AG04450 (cell line): ENCODE measurements around the gene EXOC6B. TPM values are rescaled to one million over a fixed set of nuclear protein-coding genes. Genes with fewer than 3 reads are reported as not detected.

ENCODE experiments used
- CTCF ChIA-PET: fragments of 300-600, 350-600 bp; formaldehyde crosslinking; extraction: SDS; loops from one replicate; lab custom pipeline; 2022; ENCODE audit warnings: antibody characterized with exemption, inconsistent platforms; lab: Charles Lee
- POLR2A ChIA-PET: fragments of 350-600 bp; formaldehyde crosslinking; extraction: SDS; loops from one replicate; lab custom pipeline; 2021; ENCODE audit warnings: antibody characterized with exemption, inconsistent platforms; lab: Yijun Ruan, JAX
- DNase-seq: peaks from one replicate; pipeline ENCODE4 v3.0.0-alpha.2; 2011; ENCODE audit warnings: low read depth, low spot score
- H3K27ac ChIP-seq: one replicate; pipeline ENCODE4 v1.5.1; 2012; ENCODE audit warnings: low read depth, low read length, control low read depth
- H3K27me3 ChIP-seq: one replicate; pipeline ENCODE4 v1.6.0; 2012; ENCODE audit warnings: low read length; ENCODE audit not compliant: control insufficient read depth, insufficient read depth
- H3K4me3 ChIP-seq: 2 replicates; pipeline ENCODE4 v1.5.1; 2011; ENCODE audit warnings: mild to moderate bottlenecking, low read depth, low read length, control low read depth
- H3K9me3 ChIP-seq: 2 replicates; pipeline ENCODE4 v1.5.1; 2012; ENCODE audit warnings: low read length; ENCODE audit not compliant: control insufficient read depth, insufficient read depth
- polyA plus RNA-seq: library from polyadenylated mRNA; depleted of rRNA; stranded (reverse); fragments of >200 nt; gene quantifications from 2 replicates; pipeline ENCODE4 v1.2.3, GENCODE V29; 2011
- TF ChIP-seq, protein P1 (sequence below): IDR thresholded peaks from 2 replicates; pipeline ENCODE4 v1.5.1; 2011; ENCODE audit warnings: low read depth, low read length, control low read depth, inconsistent platforms

Gene EXOC6B
- polyA plus RNA-seq, 1 experiment: 28.7 TPM

GRCh38 chr2:72378753-72379348, 447.0 kb downstream of the EXOC6B start:
- TF ChIP-seq, protein P1, sequence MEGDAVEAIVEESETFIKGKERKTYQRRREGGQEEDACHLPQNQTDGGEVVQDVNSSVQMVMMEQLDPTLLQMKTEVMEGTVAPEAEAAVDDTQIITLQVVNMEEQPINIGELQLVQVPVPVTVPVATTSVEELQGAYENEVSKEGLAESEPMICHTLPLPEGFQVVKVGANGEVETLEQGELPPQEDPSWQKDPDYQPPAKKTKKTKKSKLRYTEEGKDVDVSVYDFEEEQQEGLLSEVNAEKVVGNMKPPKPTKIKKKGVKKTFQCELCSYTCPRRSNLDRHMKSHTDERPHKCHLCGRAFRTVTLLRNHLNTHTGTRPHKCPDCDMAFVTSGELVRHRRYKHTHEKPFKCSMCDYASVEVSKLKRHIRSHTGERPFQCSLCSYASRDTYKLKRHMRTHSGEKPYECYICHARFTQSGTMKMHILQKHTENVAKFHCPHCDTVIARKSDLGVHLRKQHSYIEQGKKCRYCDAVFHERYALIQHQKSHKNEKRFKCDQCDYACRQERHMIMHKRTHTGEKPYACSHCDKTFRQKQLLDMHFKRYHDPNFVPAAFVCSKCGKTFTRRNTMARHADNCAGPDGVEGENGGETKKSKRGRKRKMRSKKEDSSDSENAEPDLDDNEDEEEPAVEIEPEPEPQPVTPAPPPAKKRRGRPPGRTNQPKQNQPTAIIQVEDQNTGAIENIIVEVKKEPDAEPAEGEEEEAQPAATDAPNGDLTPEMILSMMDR: no peak
- no peak overlapping the region for H3K27ac ChIP-seq
- H3K27me3 ChIP-seq: no peaks in the 10 kb centered on the region
- H3K9me3 ChIP-seq: no peaks in the 10 kb centered on the region
- no peak overlapping the region for H3K4me3 ChIP-seq
- POLR2A ChIA-PET: no interaction called here
- CTCF ChIA-PET: no interaction called here
- no peak for DNase-seq

DNA sequence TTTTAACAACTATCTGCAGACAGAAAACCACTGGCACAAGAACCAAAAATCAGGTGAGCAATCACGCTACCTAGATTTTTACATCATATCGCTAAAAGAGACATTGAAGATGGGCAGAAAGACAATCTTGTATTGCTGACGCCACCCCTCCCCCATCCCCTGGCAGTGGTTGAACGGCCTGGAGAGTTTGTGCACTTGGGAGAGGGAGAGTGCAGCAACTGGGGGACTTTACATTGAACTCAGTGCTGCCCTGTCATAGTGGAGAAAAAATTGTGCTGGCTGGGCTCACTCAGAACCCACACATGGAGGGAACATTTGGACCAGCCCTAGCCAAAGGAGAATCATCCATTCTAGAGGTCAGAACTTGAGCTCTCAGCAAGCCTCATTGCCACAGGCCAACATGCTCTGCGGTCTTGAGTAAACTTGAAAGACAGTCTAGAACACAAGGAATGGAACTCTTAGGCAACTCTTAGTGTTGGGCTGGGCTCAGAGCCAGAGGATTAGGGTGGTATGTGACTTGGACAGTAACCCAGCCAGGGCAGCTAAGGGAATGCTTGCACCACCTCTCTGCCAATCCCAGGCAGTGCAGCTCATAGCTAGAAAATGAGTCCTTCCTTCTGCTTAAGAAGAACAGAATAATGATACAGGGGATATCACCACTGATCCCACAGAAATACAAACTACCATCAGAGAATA, 458.2 kb downstream of the EXOC6B start:
- CTCF ChIA-PET: interaction anchor here (1.0 to 1.8 kb wide), 4 partner anchors 16 to 220 kb away, joined by 3 to 6 read pairs (median 4); partner anchors contain the start of gene CYP26B1

DNA sequence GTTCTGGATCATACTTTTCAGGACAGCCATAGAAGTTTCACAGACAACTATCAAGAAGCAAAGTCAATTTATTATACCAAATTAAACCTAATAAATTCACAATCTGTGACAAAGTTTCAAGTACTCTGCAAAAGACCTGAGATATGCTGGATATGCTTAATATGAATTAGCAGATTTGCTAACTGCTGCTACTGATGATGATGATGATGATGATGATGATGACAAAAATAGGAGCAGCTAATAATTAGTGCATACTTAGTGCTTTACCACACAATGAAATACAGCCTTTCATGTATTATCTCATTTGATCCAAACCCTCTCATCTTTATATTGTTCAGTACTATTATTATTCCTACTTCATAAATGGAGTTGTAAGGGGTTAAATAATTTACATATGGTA, 462.4 kb downstream of the EXOC6B start:
- DNase-seq: no peak
- CTCF ChIA-PET: no interaction called here
- TF ChIP-seq, protein P1: no peak
- Histone ChIP-seq H3K27me3 (no peaks in the 10 kb centered on the region), H3K27ac (no peak overlapping the region), H3K4me3 (no peak overlapping the region), H3K9me3 (no peaks in the 10 kb centered on the region; the same call in 1 of the 2 replicates)
- POLR2A ChIA-PET: no interaction called here

More for the DNA sequence above, 458.2 kb downstream of the EXOC6B start:
- Histone ChIP-seq H3K4me3 (no peak overlapping the region), H3K9me3 (no peaks in the 10 kb centered on the region; the same call in 1 of the 2 replicates), H3K27ac (no peak overlapping the region), H3K27me3 (no peaks in the 10 kb centered on the region)
- POLR2A ChIA-PET: no interaction called here
- DNase-seq: peak; percentile 67
- TF ChIP-seq, protein P1: peak; percentile 40; the same call in 1 of the 2 replicates

DNA sequence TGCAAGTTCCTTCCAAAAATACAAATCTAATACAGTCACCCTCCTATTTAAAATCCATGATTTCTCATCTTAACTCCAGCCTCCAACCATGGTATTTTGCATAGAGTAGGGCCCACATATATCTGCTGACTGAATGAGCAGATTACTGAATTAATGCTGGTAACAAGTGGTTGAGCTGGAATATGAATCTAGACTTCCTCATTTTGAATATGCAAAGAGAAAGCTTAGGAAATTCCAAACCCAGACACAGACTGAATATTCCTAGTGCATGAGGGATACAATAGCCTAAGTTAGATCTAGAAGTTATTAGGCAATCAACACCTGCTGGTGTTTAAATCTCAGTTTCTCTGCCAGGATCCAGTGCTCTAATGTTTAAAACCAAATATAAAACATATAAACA, 463.1 kb downstream of the EXOC6B start:
- POLR2A ChIA-PET: no interaction called here
- no peak overlapping the region for H3K27ac ChIP-seq
- CTCF ChIA-PET: no interaction called here
- no peaks in the 10 kb centered on the region; the same call in 1 of the 2 replicates for H3K9me3 ChIP-seq
- no peaks in the 10 kb centered on the region for H3K27me3 ChIP-seq
- TF ChIP-seq, protein P1: no peak
- no peak for DNase-seq
- no peak overlapping the region for H3K4me3 ChIP-seq

GRCh38 chr2:72361521-72361920, 464.3 kb downstream of the EXOC6B start:
- H3K4me3 ChIP-seq: no peak overlapping the region
- H3K9me3 ChIP-seq: no peaks in the 10 kb centered on the region
- H3K27ac ChIP-seq: no peak overlapping the region
- H3K27me3 ChIP-seq: no peaks in the 10 kb centered on the region
- DNase-seq: no peak
- TF ChIP-seq, protein P1: no peak
- ChIA-PET CTCF (no interaction called here), POLR2A (no interaction called here)
